Measurements from ENCODE around the gene SLX9.

SLX9 gene

DNA sequence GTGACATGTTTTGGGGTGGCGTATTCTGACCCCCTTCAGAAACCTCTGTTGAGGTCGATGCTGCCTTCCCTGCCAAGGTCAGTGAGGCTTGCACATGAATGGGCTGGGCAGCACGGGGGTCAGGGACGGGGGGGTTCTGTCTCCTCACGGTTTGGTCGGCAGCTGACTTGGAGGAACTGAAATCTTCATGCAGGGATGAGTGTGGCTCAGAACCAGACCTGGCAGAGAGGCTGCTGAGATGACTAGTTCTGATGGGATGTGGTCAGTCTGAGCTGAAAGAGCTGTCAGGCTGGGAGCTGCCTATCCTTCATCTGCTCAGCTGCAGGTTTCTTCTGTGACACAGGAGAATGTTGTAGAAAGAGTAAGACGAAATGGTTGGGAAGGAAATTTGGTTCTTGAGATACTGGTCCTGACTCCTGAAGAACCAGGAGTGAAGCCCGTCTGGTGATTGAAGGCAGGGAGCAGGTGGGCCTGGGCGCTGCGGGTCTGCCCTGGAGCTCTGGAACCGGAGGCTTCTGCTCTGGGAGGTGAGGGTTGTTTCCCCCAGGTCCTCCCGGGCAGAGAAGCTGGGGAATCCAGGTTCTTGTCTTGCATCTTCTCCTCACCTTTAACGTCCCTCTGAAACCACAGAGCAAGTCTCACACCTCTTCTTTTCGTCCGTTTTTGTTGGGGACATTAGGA is 3.3 kb downstream of the SLX9 start:
- no peak for DNase-seq (ENCODE audit: low spot score)
- TF ChIP-seq, protein P1, sequence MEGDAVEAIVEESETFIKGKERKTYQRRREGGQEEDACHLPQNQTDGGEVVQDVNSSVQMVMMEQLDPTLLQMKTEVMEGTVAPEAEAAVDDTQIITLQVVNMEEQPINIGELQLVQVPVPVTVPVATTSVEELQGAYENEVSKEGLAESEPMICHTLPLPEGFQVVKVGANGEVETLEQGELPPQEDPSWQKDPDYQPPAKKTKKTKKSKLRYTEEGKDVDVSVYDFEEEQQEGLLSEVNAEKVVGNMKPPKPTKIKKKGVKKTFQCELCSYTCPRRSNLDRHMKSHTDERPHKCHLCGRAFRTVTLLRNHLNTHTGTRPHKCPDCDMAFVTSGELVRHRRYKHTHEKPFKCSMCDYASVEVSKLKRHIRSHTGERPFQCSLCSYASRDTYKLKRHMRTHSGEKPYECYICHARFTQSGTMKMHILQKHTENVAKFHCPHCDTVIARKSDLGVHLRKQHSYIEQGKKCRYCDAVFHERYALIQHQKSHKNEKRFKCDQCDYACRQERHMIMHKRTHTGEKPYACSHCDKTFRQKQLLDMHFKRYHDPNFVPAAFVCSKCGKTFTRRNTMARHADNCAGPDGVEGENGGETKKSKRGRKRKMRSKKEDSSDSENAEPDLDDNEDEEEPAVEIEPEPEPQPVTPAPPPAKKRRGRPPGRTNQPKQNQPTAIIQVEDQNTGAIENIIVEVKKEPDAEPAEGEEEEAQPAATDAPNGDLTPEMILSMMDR (IDR thresholded peaks at IDR 0.05; ENCODE audit: extremely low read depth, missing control alignments) = no peak

DNA sequence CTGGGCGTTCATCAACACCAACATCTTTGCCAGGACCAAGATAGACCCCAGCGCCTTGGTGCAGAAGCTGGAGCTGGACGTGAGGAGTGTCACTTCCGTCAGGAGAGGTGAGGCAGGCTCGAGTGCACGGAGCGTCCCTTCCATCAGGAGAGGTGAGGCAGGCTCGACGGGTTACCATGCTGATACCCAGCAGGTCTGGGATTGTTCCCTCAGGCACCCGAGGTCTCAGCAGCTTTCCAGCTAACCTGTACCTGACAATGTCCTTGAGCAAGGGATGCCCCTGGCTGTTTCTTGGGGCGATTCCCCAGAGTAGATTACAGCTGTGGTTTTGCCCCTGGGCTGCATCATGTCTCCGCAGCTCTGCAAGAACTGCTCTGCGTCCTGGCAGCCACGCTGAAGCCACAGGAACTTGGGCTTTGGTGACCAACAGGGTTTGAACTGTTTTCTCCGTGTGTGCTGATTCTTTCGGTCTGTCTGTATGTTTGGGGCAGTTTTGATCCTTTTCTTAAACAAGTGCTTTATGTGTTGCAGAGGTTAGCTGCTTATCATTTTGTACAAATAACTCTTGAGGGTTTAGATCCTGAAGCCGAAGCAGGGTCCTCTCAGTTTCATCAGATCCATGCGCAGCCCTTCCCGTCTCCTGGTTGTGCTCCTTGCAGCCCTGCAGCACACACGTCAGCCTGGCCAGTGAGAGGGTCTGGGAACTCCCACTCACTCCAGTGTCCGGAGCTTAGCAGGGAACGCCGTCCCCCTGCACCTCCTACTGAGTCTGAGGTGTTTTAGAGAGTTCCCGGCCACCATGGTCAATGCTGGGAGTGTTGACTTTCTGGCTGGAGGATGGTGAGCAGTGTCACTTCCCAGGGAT is 4.1 kb downstream of the SLX9 start:
- DNase-seq (ENCODE audit: low spot score) = no peak
- TF ChIP-seq, protein P1 (IDR thresholded peaks at IDR 0.05; ENCODE audit: extremely low read depth, missing control alignments) = no peak

DNA sequence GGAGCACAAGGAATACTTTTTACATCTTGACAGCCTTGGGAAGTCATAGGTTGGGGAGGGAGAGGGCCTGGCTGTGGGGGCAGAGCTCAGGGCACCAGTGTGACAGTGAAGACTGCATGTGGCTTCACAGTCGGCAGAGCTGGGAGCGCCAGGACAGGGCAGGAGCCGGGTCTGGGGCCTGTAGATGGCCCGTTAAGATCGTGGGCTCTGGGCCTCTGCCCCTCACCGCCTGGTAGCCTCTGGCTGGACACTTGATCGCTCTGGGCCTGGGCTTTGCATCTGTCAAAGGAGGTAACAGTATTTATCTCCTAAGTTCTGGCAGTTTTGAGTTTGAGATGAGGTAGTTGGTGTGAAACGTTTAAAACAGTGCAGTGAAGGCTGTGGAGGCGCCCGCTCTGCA is 4.8 kb downstream of the SLX9 start:
- no peak for DNase-seq (ENCODE audit: low spot score)

DNA sequence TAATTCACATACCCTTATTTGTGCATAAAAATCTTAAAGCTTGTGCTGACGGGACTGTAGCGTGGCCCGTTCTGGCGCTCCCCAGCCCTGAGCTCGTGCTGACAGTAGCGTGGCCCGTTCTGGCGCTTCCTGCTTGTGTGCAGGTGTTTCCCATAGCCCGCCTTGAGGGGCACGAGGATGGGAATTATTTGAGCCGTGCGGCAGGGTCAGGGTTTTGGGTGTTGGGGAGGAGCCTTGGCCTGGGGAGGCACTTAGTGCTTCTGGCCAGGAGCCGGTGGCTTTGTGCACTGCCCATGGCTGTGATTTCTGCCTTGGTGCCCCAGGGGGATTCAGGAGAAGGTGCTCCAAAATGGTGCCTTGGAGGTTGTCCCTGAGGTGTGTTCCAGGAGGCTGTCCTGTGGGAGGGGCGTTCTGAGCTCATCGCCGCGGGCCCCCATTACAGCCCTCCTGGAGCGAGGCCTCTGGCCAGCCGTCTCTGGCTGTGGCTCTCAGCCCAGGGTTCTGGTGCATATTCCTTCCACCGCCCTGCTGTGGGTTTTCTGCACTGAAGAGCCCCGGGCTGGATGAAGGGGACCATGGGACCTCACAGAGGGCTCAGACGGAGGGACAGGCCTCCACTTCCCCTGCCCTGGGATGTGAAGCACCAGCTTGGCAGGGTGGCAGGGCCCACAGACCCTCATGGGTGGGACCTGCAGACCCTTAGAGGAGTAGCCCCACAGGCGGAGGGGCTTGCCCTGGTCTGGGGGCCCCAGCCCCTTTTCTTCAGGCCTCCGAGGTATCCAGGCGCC is 6.6 kb downstream of the SLX9 start:
- DNase-seq (ENCODE audit: low spot score) = no peak

More for the DNA sequence above, 4.8 kb downstream of the SLX9 start:
- TF ChIP-seq, protein P1 (IDR thresholded peaks at IDR 0.05; ENCODE audit: extremely low read depth, missing control alignments) = no peak

DNA sequence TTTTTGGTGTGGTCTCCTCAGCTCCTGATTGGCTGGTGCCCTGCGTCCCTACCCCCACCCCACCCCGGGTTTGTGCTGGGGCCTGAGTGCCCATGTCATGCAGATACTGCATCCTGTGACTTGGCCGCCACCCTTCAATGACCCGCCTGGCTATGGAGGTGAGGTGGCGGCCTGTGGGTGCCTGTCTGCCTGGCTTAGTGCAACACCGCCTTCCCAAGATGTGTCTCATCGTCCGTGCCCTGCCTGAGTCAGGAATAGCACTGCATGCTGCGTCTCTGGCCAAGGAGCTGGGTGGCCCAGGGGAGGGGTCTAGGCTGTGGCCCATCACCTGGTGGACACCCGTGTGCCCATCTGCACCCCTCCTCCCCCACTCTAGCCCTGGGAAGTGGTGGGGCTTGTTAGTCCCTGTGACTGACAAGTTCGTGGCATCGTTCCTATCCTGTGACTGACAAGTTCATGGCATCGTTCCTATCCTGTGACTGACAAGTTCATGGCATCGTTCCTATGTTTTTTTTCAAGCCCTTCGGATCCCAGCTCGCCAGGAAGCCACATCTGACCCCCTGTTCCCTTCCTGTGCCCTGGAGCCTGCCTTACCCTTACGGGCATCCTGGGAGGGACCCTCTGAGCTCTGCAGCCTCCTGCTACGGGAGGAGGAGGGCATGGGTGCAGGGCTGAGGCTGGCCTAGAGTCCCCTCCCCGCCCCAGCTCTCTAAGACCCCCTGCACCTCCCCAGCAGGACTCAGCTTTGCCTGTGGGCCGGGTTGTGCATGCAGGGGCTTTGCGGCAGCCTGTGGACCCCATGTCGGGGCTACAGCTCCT is 7.5 kb downstream of the SLX9 start:
- no peak for DNase-seq (ENCODE audit: low spot score)
- TF ChIP-seq, protein P1 (IDR thresholded peaks at IDR 0.05; ENCODE audit: extremely low read depth, missing control alignments) = no peak

More for the DNA sequence above, 6.6 kb downstream of the SLX9 start:
- TF ChIP-seq, protein P1 (IDR thresholded peaks at IDR 0.05; ENCODE audit: extremely low read depth, missing control alignments) = no peak

DNA sequence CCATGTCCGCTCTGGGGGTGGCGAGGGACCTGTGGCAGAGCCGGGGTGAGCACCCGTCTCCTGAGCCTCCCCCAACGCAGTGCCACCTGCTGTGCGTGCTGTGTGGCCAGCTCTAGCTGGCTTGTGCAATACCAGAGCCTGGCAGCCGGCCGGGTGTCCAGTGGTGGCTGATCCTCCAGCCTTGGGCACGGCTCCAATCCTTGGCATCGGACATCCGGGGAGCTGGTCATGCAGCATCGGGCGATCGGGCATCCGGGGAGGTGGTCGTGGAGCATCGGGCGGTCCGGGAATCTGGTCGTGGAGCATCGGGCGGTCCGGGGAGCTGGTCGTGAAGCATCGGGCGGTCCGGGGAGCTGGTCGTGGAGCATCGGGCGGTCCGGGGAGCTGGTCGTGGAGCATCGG is 8.1 kb downstream of the SLX9 start:
- DNase-seq (ENCODE audit: low spot score) = no peak
- TF ChIP-seq, protein P1 (IDR thresholded peaks at IDR 0.05; ENCODE audit: extremely low read depth, missing control alignments) = no peak

Data from GM20000 (cell line).